ENCODE measurements around the gene MYO16.

MYO16 gene

GRCh38 chr13:109255141-109255856 is 625.9 kb downstream of the MYO16 start:
- no peak for DNase-seq

GRCh38 chr13:109256866-109257760 is 627.7 kb downstream of the MYO16 start:
- no peak for DNase-seq
